Measurements from ENCODE around the gene C2orf15.

DNA sequence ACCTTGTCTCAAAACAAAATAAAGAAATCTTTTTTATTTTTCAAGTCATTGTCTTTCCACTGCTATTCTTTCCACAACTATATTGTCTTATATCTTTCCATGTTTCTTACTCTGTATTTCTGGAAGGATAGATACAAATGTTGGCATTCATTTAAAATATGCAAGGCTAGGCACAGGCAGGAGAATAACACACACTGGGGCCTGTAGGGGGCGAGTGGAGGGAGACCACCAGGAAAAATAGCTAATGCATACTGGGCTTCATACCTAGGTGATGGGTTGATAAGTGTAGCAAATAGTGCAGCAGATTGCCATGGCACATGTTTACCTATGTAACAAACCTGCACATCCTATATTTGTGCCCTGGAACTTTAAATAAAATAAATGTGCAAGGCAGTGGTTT is 49.0 kb downstream of the C2orf15 start:
- TF ChIP-seq, protein P1, sequence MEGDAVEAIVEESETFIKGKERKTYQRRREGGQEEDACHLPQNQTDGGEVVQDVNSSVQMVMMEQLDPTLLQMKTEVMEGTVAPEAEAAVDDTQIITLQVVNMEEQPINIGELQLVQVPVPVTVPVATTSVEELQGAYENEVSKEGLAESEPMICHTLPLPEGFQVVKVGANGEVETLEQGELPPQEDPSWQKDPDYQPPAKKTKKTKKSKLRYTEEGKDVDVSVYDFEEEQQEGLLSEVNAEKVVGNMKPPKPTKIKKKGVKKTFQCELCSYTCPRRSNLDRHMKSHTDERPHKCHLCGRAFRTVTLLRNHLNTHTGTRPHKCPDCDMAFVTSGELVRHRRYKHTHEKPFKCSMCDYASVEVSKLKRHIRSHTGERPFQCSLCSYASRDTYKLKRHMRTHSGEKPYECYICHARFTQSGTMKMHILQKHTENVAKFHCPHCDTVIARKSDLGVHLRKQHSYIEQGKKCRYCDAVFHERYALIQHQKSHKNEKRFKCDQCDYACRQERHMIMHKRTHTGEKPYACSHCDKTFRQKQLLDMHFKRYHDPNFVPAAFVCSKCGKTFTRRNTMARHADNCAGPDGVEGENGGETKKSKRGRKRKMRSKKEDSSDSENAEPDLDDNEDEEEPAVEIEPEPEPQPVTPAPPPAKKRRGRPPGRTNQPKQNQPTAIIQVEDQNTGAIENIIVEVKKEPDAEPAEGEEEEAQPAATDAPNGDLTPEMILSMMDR (conservative IDR thresholded peaks at IDR 0.05; ENCODE audit: low read depth, low read length), result peak; percentile 30; the same call in 1 of the 2 replicates
- TF ChIP-seq EZH2 (IDR thresholded peaks at IDR 0.05; ENCODE audit: borderline replicate concordance, low read depth, low read length, poor library complexity, severe bottlenecking), result no peak
